ENCODE data around the gene EFNA4. TPM values are rescaled to one million over a fixed set of nuclear protein-coding genes. Genes with fewer than 3 reads are reported as not detected.

EFNA4 gene
- total RNA-seq, 1 donor from 2014 or later: 2.1 TPM

DNA sequence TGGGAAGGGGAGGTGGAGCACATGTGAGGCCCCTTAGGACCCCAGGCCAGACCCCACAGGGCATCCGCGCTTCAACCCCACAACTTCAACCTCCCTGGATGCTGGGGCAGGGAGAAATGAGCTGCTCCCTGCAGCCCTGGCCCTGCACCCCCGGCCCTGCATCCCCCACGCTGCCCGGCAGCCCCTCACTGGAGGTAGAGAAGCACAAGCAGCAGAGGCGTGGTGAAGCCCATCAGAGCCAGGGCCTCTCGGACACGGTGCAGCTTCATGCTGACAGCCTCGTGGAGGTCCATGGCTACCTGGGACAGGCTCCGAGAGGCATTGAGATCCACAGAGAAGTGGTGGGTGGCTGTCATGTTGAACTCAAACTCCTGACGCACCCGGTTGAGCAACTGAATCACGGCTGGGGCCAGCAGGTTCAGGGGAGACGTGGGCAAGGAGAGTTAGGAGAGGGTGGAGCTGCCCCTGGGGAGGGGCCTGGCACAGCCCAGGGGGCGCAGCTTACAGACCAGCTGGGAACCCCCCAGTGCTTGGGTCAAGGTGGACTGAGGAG is 33.2 kb upstream of the EFNA4 start:
- ATAC-seq: no peak
- DNase-seq (ENCODE audit: missing footprints): no peak
- intact Hi-C loops (cut with DNase I): no loop called here

DNA sequence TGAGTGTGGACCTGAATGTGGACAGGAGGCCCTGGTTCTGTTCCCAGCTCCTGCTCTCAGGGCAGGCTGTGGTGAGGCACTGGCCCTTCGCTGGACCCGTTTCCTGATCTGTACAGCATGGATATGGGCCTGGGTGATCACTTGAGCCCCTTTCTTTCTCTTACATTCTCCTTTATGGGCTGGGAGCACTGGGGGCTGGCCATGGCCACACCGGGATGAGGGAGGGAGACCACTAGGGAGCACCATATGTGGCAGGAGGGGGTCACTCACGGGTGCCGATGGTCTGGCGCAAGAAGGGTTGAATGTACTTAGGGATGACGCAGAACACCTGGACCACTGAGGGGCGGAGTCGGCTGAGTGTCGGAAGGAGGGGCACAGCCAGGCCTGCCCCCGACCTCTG is 32.6 kb upstream of the EFNA4 start:
- intact Hi-C loops (cut with DNase I): no loop called here
- ATAC-seq: no peak
- no peak for DNase-seq (ENCODE audit: missing footprints)

DNA sequence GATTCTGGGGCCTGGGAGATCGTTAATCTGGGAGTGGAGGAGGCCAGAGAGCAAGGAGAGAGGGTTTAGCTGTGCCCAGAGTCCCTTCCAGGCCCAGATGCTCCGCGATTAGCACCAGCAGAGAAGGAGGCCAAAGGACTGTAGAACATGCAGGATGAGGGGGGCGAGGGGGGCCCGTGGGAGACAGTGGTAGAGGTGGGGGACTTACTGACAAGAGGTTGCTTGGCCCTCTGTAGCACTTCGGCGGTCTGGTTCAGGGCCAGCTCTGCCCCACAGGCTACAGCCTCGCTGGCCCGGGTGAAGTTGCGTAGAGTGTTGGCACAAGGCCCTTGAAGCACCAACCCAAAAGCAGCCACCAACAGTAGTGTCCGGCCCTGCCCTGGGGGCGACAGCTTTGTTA is 30.7 kb upstream of the EFNA4 start:
- no peak for DNase-seq (ENCODE audit: missing footprints)
- intact Hi-C loops (cut with DNase I): no loop called here

DNA sequence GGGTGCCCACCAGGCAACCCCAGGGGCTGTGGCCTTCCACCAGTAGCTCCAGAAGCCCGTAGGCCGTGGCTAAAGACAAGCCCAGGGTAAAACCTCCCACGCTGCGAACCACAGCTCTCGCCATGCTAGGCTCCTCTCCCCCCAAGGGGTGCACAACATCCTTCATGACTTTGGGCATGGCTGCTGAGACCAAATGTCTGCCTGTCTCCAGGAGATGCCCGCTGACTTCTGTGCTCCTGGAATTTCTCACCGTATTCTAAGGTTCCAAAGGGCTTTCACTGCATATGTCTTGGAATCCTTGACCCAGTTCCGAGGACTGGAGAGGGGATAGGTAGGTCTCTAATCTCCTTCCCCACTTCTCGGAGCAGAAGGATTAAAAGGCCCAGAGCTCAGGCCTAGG is 30.0 kb upstream of the EFNA4 start, which contains the start of the genes DCST1 and DCST2:
DCST1 (plus strand) TSS at position 301 of the 400 bp plus-strand sequence. CDS start 213 bp downstream, outside the sequence.
DCST2 (minus strand) TSS at position 258 of the 400 bp plus-strand sequence; CDS start at position 178, 80 bp downstream.
- DNase-seq (ENCODE audit: missing footprints): no peak
- intact Hi-C loops (cut with DNase I): no loop called here
- ATAC-seq: no peak

More for the DNA sequence above, 30.7 kb upstream of the EFNA4 start:
- ATAC-seq: no peak

DNA sequence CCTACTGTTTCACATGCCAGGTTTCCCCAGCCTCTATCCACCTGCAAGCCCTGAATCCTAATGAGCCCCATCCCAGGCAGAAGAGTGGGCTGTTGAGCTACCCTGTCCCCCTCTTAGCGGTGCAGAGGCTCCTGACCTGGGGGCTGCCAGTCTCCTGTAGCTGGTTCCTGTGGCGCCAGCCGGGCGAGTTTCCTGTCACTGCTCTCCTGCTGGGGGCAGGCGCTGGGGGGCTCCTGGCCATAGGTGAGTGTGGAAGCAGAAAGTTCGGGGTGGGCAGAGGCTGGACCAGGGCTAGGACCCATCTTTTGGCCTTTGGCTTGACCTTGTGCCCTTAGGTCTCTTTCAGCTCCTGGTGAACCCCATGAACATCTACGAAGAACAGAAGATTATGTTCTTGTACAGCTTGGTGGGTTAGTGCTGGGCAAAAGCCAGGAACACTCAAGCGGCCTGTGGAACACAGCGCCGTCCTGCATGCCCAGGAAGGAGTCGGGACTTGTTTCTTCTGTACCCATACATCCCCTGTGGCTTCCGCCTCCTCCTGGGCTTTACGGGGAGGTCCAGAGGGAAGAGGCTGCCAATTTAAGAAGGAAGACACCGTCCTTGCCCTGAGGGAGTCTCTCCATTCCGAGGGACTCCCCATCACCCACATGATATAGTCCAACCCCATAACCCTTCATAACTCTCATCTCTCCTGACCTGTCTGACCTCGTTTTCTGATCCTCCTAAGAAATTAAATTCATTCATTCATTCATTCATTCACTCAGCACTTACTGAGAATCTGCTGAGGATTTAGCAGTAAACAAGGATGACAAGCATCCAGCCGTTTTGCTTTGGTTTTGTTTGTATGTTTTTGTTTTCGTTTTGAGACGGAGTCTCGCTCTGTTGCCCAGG is 29.0 kb upstream of the EFNA4 start:
- DNase-seq (ENCODE audit: missing footprints): no peak
- no peak for ATAC-seq
- intact Hi-C loops (cut with DNase I): no loop called here

DNA sequence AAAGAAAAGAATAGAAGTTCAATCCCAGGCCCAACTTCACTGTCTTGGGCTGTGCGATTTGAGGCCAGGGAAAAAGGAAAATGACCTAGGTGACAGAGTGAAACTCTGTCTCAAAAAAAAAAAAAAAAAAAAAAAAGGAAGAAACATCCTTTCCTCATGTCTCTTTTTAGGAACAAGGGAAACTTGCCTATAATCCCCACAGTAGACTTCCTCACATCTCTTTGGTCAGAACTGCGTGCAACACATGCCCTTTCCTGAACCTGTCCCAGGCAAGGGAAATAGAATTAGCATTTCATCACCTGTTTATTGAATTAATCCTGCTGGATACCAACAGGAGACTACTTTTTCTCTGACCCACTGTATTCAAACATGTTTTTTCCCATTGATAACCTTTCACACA is 27.6 kb upstream of the EFNA4 start:
- intact Hi-C loops (cut with DNase I): no loop called here
- DNase-seq (ENCODE audit: missing footprints): no peak
- no peak for ATAC-seq

DNA sequence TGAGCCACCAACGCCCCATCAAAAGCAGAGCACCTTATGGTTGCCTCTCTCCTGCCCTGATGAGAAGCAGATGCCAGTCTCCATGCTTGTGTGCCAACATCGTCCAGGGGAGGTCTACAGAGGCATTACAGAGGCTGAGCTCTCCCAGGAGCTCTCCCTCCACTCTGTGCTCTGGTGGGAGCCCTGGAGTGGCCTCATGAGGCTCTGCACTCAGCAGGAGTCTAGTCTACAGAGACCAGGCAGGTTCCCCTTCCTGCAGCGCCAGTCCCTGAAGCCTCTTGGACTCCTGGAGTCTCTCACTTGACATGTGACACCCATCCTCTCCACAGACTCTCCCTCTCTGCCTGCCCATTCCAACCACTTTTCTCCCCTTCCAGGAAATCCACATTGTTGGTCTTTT is 26.5 kb upstream of the EFNA4 start:
- DNase-seq (ENCODE audit: missing footprints) (no peak), ATAC-seq (no peak)
- intact Hi-C loops (cut with DNase I): no loop called here

DNA sequence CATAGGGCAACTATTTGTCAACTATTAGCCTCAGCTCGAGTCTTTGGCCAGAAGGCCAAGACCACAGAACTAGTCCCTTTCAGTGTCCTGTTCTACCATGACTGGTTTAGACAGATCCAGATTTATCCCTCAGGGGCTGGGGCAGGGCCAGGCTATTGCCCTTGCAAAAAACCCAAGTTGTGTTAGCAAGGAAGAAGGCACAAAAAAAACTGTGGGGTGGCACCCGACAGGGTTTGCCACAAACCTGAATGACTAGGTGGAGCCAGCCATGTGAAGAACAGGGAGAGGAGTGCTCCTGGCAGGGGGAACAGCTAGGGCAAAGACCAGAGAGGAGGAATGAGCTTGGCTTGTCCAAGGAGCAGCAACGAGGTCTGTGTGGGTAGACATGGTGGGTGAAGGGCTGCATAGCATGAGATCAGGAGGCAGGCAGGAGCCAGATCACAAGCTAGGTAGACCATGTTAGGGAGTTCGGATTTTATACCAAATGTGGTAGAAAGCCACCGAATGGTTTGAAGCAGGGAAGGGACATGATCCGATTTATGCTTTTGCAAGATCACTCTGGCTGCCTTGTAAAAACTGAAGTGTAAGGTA is 25.6 kb upstream of the EFNA4 start:
- intact Hi-C loops (cut with DNase I): no loop called here
- no peak for ATAC-seq
- no peak for DNase-seq (ENCODE audit: missing footprints)

DNA sequence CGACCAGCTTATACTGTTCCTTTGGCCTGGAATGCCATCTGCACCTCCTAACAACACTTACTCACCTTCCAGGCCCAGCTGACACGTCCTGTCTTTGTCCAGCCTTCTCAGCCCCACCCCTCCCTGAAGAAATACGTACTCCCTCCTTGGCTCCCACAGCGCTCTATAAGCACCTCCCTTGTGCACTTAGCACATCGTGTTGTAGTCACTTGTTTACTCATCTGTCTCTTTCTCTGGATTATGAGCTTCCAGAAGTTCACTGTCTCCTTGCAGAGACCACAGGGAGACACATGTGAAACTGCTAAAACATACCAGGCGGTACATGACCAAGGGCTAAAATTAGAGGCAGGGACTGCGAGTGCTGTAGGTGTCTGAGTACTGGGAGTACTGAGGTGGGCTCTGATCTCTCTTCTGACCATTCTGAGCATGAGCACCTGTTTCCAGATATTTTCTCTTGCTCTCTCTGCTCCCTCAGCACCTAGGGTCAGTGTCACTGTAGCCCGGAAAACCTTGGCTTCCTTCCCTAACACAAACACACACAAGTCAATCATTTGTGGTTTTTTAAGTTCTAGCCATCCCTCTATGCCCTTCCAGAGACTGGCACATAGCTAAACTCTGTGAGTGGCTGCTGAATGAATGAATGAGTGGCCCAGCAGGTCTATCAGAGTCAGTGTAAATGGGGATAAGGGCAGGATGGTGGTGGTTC is 24.8 kb upstream of the EFNA4 start:
- ATAC-seq (no peak), DNase-seq (ENCODE audit: missing footprints) (no peak)
- intact Hi-C loops (cut with DNase I): no loop called here

DNA sequence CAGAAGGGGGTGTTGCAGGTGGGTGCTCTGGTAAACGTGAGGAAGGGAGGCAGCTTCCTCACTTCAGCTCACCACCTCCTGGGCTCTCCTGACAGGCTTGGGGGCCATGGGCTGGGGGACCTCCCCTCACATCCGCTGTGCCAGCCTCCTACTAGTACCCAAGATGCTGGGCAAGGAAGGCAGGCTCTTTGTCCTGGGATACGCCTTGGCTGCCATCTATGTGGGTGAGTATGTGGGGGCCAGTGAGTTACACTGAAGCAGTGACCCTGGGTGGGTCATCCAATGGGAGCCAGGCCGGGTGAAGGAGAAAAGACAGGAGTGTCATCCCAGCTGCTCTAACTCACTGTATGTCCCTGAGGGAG is 24.3 kb upstream of the EFNA4 start:
- DNase-seq (ENCODE audit: missing footprints) (no peak), ATAC-seq (peak; percentile 11)
- intact Hi-C loops (cut with DNase I): no loop called here

DNA sequence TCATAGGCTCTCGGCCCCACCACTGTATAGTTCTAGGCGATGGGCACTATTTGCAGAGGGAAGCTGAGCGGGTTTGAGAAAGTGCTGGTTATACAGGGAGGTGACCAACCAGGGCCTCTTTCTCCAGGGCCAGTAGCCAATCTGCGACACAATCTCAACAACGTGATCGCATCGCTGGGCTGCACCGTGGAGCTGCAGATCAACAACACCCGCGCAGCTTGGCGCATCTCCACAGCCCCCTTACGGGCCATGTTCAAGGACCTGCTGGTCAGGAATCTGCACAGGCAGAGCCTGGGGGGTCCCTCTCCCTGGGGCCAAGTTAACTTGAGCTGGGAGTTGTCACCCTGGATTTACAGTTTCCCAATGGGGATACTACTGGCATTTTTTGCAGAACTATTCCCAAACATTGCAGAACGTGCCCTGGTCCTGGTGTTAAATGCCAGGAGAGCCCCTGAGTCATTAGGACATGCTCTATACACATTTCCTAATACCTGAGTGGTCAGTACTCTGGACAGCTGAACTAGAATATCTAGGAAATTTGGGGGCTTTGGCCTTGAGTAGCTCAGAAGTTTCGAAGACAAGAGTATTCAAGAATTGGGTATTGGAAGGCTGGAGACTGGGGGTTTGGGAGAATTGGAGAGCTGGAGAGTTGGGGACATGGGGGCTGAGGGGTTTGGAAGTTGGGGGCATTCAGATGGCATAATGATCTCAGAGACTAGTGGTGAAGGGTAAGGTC is 23.0 kb upstream of the EFNA4 start:
- intact Hi-C loops (cut with DNase I): no loop called here
- ATAC-seq: no peak

DNA sequence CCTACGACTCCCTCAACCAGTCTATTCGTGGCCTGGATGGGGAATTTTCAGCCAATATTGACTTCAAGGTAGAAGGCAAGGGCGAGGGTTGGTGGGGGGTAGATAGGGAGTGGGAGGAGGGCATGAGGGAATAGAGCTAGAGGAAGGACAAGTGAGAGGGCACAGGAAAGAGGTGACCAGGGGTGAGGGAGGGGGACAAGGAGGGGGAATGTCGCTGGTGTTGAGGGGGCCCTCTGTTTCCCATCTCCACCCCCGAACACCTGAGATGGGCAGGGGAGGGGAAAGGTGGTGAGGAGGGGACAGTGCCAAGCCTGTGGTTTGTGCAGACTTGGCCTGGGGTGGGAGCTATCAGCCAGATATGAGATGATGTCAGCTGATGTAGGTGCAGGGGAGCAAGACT is 20.8 kb upstream of the EFNA4 start:
- DNase-seq (ENCODE audit: missing footprints) (no peak), ATAC-seq (no peak)
- intact Hi-C loops (cut with DNase I): no loop called here

More for the DNA sequence above, 23.0 kb upstream of the EFNA4 start:
- peak; percentile 67 for DNase-seq (ENCODE audit: missing footprints)

DNA sequence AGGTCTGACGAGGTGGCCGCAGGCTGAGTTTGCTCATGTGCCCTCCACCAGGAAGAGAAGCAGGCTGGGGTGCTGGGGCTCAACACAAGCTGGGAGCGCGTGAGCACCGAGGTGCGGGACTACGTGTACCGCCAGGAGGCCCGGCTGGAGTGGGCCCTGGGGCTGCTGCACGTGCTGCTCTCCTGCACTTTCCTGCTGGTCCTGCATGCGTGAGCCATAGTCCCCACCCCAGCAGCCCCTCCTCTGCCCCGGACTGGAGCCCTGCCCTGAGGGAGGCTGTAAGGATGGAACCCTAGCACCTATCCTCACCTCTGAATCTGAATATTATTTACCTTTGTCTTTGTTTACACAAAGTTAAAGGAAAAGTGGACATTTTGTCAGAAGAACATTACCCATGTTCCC is 20.2 kb upstream of the EFNA4 start:
- ATAC-seq (no peak), DNase-seq (ENCODE audit: missing footprints) (no peak)
- intact Hi-C loops (cut with DNase I): no loop called here

DNA sequence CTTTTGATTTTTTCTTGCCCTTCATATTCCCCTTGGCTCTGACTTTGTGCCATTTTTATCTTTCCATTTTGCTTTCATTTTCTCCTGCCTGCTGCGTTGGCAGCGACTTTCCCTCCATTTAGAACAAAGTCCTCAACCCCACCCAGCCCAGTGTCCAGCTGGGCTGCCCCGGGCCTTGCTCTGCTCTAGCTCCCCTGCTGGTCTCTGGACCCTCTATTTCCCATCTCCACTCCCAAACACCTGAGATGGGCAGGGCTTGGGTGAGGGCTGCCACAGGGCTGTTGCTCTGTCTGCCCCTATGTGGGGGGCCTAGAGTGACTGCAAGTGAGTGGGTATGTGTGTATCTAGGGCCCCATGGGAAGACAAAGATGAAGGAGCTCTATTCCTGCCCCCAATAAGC is 19.7 kb upstream of the EFNA4 start:
- intact Hi-C loops (cut with DNase I): loop anchor here (2.0 kb wide), 1 partner anchor 41 kb away; no protein-coding TSS in a partner anchor
- no peak for ATAC-seq
- no peak for DNase-seq (ENCODE audit: missing footprints)

DNA sequence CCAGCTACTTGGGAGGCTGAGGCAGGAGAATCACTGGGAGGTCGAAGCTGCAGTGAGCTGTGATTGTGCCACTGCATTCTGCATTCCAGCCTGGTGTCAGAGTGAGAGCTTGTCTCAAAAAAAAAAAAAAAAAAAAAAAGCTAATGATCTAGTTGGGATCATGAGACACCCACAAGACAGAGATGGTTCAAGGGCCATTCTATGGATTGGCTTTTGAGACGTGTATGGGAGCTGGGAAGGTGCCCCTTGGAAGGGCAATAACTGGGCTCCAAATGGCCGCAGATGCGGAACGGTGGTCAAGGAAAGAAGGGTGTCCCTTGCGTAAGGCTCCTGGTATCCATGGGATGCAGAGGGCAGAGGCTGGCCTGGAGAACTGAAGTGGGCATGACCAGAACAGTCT is 19.2 kb upstream of the EFNA4 start:
- intact Hi-C loops (cut with DNase I): loop anchor here (2.0 kb wide), 1 partner anchor 40 kb away; no protein-coding TSS in a partner anchor
- ATAC-seq (no peak), DNase-seq (ENCODE audit: missing footprints) (no peak)

DNA sequence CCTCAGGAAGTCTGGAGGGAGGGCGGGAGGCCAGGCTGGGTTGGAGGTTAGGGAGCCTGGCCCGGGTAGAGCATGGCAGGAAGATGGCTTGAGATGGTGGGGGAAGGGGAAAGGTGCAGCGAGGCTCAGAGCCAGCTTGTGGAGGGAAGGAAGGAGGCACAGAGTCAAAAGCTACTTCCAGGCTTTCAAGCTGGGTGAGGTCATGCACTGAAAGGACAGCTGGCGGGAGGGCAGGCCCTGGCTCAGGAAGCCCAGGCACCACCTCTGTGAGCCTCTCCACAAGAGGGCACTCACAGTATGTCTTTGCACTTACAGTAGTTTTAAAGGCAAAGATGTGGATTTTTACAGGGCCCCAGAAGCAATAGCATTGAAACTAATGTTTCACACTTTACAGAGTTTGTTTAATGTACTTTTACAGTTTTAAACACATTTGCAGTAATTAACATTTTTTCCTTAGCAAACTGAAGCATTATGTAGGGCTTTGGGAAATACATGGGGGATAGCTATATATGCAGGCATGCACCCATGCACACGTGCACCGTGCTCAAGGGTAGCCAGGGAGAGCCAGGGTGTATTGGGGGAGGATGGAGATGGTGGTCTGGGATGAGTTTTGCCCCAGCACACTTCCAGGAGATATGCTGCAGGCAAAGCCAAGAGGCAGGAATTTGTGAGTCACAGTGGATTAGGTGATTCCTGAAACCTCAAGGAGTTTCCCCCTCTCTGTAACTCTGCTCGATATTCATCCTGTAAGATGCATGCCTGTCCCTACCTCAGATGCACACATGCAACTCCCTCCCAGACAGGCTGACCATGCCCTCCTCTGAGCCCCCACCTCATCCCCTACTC is 18.5 kb upstream of the EFNA4 start:
- intact Hi-C loops (cut with DNase I): loop anchor here (2.0 kb wide), 1 partner anchor 40 kb away; no protein-coding TSS in a partner anchor
- ATAC-seq: peak; percentile 89
- peak; percentile 84 for DNase-seq (ENCODE audit: missing footprints)

DNA sequence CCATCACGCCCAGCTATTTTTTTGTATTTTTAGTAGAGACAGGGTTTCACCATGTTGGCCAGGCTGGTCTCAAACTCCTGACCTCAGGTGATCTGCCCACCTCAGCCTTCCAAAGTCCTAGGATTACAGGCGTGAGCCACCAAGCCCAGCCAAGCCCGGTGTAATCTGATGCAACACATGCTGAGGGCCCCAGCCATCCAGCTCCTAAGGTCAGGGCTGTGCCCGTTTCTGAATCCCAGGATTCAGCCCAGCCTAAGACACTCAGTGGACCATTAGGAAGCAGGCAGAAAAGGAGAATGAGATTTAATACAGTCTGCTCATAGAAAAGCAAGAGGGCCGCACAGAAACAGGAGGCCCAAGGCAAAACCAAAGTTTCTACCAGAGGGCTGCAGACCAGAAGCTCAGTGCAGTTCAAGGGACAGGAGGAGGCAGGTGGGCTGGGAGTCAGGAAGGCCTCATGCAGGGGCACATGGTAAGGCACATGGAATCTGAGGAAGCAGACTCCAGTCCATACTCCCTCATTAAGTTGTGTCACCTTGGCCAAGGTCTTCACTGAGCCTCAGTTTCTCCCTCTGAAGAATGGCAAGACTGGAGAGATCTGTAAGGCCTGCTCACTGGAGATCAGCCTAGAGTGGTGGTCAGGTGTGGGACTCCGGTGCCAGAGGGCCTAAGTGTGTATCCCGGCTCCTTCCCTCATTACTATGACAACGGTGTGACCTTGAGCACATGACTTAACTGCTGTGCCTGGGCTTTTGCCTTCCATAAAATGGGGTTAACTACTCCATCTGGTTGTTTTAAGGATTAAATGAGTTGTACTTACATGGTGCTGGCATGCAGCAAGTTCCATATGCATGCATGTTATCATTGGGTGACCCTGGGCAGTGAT is 14.8 kb upstream of the EFNA4 start:
- DNase-seq (ENCODE audit: missing footprints) (no peak), ATAC-seq (no peak)
- intact Hi-C loops (cut with DNase I): no loop called here
